Natural killer cell (primary cell): ENCODE results near the gene GP2. TPM values are rescaled to one million over a fixed set of nuclear protein-coding genes. Genes with fewer than 3 reads are reported as not detected.

Experiments used
- ATAC-seq, 3 donors: fragments of 150-1000 bp in 2 of 3; fragments of 200-7000 bp in 1 of 3; cut with Tn5 transposase; 1 replicate in 1 of 3; 2 replicates in 2 of 3; pipeline ENCODE4 v1.10.0; 2021; ENCODE audit warnings: mild to moderate bottlenecking in 2 of 3, moderate library complexity in 2 of 3
- DNase-seq, 2 donors: peaks; one replicate each; pipeline versions ENCODE4 v3.0.0 to v3.0.0-alpha.2; 2013 to 2021; ENCODE audit warnings: mixed read lengths in 1 of 2
- H3K27ac ChIP-seq: one replicate; pipeline ENCODE4 v1.5.1; 2013; ENCODE audit warnings: mild to moderate bottlenecking, low read length
- H3K27me3 ChIP-seq: one replicate; pipeline ENCODE4 v1.6.1; 2013; ENCODE audit warnings: low read length; ENCODE audit not compliant: control insufficient read depth, insufficient read depth
- H3K36me3 ChIP-seq: one replicate; pipeline ENCODE4 v1.6.1; 2013; ENCODE audit warnings: low read length; ENCODE audit not compliant: control insufficient read depth, insufficient read depth
- H3K4me1 ChIP-seq: one replicate; pipeline ENCODE4 v1.6.1; 2013; ENCODE audit warnings: low read length; ENCODE audit not compliant: control insufficient read depth, insufficient read depth
- H3K4me3 ChIP-seq: one replicate; pipeline ENCODE4 v1.5.1; 2013; ENCODE audit warnings: low read length
- H3K9me3 ChIP-seq: one replicate; pipeline ENCODE4 v1.6.1; 2013; ENCODE audit warnings: low read length; ENCODE audit not compliant: control insufficient read depth, insufficient read depth
- H3K27ac Mint-ChIP-seq, 2 donors: one replicate each; pipeline ENCODE4 v1.8.0; 2022; ENCODE audit warnings: mild to moderate bottlenecking in 2 of 2, mixed read lengths in 2 of 2, moderate library complexity in 1 of 2
- H3K27me3 Mint-ChIP-seq, 2 donors: one replicate each; pipeline ENCODE4 v1.8.0; 2022; ENCODE audit warnings: low read depth in 2 of 2, mixed read lengths in 2 of 2
- H3K36me3 Mint-ChIP-seq: one replicate; pipeline ENCODE4 v1.8.0; 2022; ENCODE audit warnings: mixed read lengths
- H3K4me1 Mint-ChIP-seq, 2 donors: one replicate each; pipeline ENCODE4 v1.8.0; 2022; ENCODE audit warnings: mixed read lengths in 2 of 2
- H3K4me3 Mint-ChIP-seq: one replicate; pipeline ENCODE4 v1.8.0; 2022; ENCODE audit warnings: mild to moderate bottlenecking, moderate library complexity, mixed read lengths
- H3K9me3 Mint-ChIP-seq, 2 donors: one replicate each; pipeline ENCODE4 v1.8.0; 2022; ENCODE audit warnings: mixed read lengths in 2 of 2
- CTCF ChIP-seq: fragments of 200-600 bp; IDR thresholded peaks from one replicate; pipeline ENCODE4 v1.8.0; 2022; ENCODE audit warnings: antibody characterized with exemption
- WGBS: methylation state at CpG from one replicate; pipeline ENCODE4 v1.1.7; 2013; ENCODE audit warnings: missing lambda C conversion rate; ENCODE audit not compliant: insufficient coverage; 5-methylcytosine and 5-hydroxymethylcytosine counted together
- intact Hi-C: fragments of 100-400 bp; cut with micrococcal nuclease; formaldehyde crosslinking; loops from one replicate; pipeline ENCODE4 v1.14.2; 2022
- total RNA-seq, 4 donors: library from RNA; stranded (reverse); fragments of 120-200 nt in 1 of 4; gene quantifications; one replicate each; pipeline versions ENCODE4 v1.2.3 to v1.2.4, GENCODE V29; 2013 to 2022

GP2 gene
- total RNA-seq, 3 donors from 2014 or later (not counting 1 experiment from before 2014, with no cell fraction given), result not detected

- H3K36me3 Mint-ChIP-seq, result no peaks in the 10 kb centered on the region
Measured at GRCh38 chr16:20320178-20320577, 7.1 kb downstream of the GP2 start.

DNA sequence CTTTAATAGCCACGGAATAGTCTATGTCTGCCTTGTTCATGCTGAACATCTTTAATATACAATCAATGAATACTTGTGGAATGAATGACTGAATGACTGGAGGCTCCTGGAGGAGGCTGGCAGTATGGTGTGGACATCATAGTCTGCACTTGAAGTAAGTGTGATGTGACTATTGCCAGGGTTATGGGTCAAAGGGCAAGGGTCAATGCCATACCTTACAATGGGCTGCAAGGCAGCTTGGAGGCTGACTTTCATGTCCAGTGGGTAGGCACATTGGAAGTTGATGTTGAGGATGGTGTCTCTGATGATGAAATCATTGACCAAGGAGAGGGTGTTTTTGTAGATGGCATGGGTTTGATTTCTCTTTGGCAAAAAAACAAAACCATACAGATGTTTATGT, 7.9 kb downstream of the GP2 start:
- no peak for TF ChIP-seq CTCF
- no CpG with 5 or more reads among the region's 1 CpG for WGBS
- H3K27me3 Mint-ChIP-seq, result peaks cover 0 to 3% of the 10 kb centered on the region in 2 donors

More at GRCh38 chr16:20320178-20320577, 7.1 kb downstream of the GP2 start:
- Mint-ChIP-seq H3K27ac (no peak overlapping the region), H3K4me1 (no peaks in the 10 kb centered on the region), H3K4me3 (no peak overlapping the region), H3K27me3 (peaks cover 0 to 3% of the 10 kb centered on the region in 2 donors), H3K9me3 (no peaks in the 10 kb centered on the region)
- WGBS, result 91% methylated on average over 2 of the region's 2 CpGs
- no peak for DNase-seq
- no peak for ATAC-seq
- Histone ChIP-seq H3K27me3 (no peaks in the 10 kb centered on the region), H3K4me3 (no peak overlapping the region), H3K36me3 (no peaks in the 10 kb centered on the region), H3K27ac (no peak overlapping the region), H3K4me1 (no peaks in the 10 kb centered on the region), H3K9me3 (no peaks in the 10 kb centered on the region)
- no peak for TF ChIP-seq CTCF
- intact Hi-C loops, result no loop called here

GRCh38 chr16:20318437-20318836, 8.9 kb downstream of the GP2 start:
- Mint-ChIP-seq H3K27ac (no peak overlapping the region), H3K27me3 (peaks cover 0 to 3% of the 10 kb centered on the region in 2 donors), H3K4me1 (no peaks in the 10 kb centered on the region), H3K36me3 (no peaks in the 10 kb centered on the region), H3K4me3 (no peak overlapping the region), H3K9me3 (no peaks in the 10 kb centered on the region)
- TF ChIP-seq CTCF, result no peak
- H3K36me3 ChIP-seq, result no peaks in the 10 kb centered on the region
- no peak for ATAC-seq
- WGBS, result 56% methylated on average over 3 of the region's 3 CpGs
- no peak for DNase-seq
- H3K4me1 ChIP-seq, result no peaks in the 10 kb centered on the region
- no peak overlapping the region for H3K27ac ChIP-seq
- H3K27me3 ChIP-seq, result no peaks in the 10 kb centered on the region
- no peak overlapping the region for H3K4me3 ChIP-seq
- intact Hi-C loops, result no loop called here
- no peaks in the 10 kb centered on the region for H3K9me3 ChIP-seq

More for the DNA sequence above, 7.9 kb downstream of the GP2 start:
- no peaks in the 10 kb centered on the region for H3K4me1 Mint-ChIP-seq
- no peaks in the 10 kb centered on the region for H3K9me3 ChIP-seq
- DNase-seq (no peak), ATAC-seq (no peak)
- no peaks in the 10 kb centered on the region for H3K27me3 ChIP-seq
- no peaks in the 10 kb centered on the region for H3K36me3 Mint-ChIP-seq
- no peak overlapping the region for H3K27ac ChIP-seq
- H3K4me3 ChIP-seq, result no peak overlapping the region
- no peaks in the 10 kb centered on the region for H3K9me3 Mint-ChIP-seq
- H3K4me1 ChIP-seq, result no peaks in the 10 kb centered on the region
- H3K36me3 ChIP-seq, result no peaks in the 10 kb centered on the region
- H3K27ac Mint-ChIP-seq, result no peak overlapping the region
- intact Hi-C loops, result no loop called here
- H3K4me3 Mint-ChIP-seq, result no peak overlapping the region

- no peak overlapping the region for H3K27ac ChIP-seq
- no peaks in the 10 kb centered on the region for H3K9me3 ChIP-seq
- DNase-seq (no peak), ATAC-seq (no peak)
- no peaks in the 10 kb centered on the region for H3K4me1 ChIP-seq
- H3K36me3 ChIP-seq, result no peaks in the 10 kb centered on the region
- intact Hi-C loops, result no loop called here
- Mint-ChIP-seq H3K36me3 (no peaks in the 10 kb centered on the region), H3K4me1 (no peaks in the 10 kb centered on the region), H3K4me3 (no peak overlapping the region), H3K9me3 (no peaks in the 10 kb centered on the region), H3K27me3 (peaks cover 0 to 3% of the 10 kb centered on the region in 2 donors), H3K27ac (no peak overlapping the region)
- no peak for TF ChIP-seq CTCF
- H3K4me3 ChIP-seq, result no peak overlapping the region
- 77% methylated on average over 7 of the region's 7 CpGs for WGBS
- H3K27me3 ChIP-seq, result no peaks in the 10 kb centered on the region
Measured at GRCh38 chr16:20318006-20318405, 9.3 kb downstream of the GP2 start.
